ENCODE data around the gene TIMM29.

TIMM29 gene

GRCh38 chr19:10968527-10969135 lies 40.0 kb downstream of the TIMM29 start:
- H3K4me3 ChIP-seq (ENCODE audit: low read depth, low read length), result no peak overlapping the region
- H3K27me3 ChIP-seq (replicated peaks), result no peaks in the 10 kb centered on the region
- in situ Hi-C loops (cut with HindIII; ENCODE audit: low pct_ligation_motif_present, low sequenced_read_pairs), result no loop called here
- no peak overlapping the region for H3K27ac ChIP-seq
- H3K36me3 ChIP-seq (replicated peaks), result no peaks in the 10 kb centered on the region
- no peak for DNase-seq
- no peak for TF ChIP-seq CTCF (IDR thresholded peaks at IDR 0.05; ENCODE audit: low read depth, low read length, missing control alignments)

DNA sequence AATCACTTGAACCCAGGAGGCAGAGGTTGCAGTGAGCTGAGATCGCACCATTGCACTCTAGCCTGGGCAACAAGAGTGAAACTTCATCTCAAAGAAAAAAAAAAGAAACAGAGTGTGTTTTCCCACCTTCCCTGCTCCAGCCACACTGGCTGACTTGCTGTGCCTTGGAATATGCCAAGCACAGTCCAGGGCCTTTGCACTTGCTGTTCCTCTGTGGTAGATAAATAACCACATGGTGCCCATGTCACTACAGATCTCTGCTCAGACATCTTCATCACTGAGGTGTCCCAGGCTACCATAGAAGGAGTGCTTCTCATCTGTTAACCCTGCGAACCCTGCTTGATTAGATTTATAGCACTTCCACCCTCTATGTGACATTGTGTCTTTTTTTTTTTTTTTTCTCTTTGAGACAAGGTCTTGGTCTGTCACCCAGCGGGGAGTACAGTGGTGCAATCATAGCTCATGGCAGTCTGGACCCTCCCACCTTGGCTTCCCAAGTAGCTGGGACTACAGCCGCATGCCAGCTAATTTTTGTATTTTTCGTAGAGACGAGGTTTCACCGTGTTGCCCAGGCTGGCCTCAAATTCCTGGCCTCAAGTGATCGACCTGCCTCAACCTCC lies 42.6 kb downstream of the TIMM29 start:
- Histone ChIP-seq H3K36me3 (replicated peaks) (no peaks in the 10 kb centered on the region), H3K4me3 (ENCODE audit: low read depth, low read length) (no peak overlapping the region), H3K27ac (no peak overlapping the region), H3K27me3 (replicated peaks) (no peaks in the 10 kb centered on the region)
- no peak for DNase-seq
- in situ Hi-C loops (cut with HindIII; ENCODE audit: low pct_ligation_motif_present, low sequenced_read_pairs), result no loop called here
- no peak for TF ChIP-seq CTCF (IDR thresholded peaks at IDR 0.05; ENCODE audit: low read depth, low read length, missing control alignments)

- no peak overlapping the region for H3K4me3 ChIP-seq (ENCODE audit: low read depth, low read length)
- H3K36me3 ChIP-seq (replicated peaks), result no peaks in the 10 kb centered on the region
- H3K27ac ChIP-seq, result no peak overlapping the region
- in situ Hi-C loops (cut with HindIII; ENCODE audit: low pct_ligation_motif_present, low sequenced_read_pairs), result no loop called here
- DNase-seq, result peak; percentile 20
- H3K27me3 ChIP-seq (replicated peaks), result no peaks in the 10 kb centered on the region
- TF ChIP-seq CTCF (IDR thresholded peaks at IDR 0.05; ENCODE audit: low read depth, low read length, missing control alignments), result no peak
Observed at GRCh38 chr19:10975374-10976130, 46.9 kb downstream of the TIMM29 start.

DNA sequence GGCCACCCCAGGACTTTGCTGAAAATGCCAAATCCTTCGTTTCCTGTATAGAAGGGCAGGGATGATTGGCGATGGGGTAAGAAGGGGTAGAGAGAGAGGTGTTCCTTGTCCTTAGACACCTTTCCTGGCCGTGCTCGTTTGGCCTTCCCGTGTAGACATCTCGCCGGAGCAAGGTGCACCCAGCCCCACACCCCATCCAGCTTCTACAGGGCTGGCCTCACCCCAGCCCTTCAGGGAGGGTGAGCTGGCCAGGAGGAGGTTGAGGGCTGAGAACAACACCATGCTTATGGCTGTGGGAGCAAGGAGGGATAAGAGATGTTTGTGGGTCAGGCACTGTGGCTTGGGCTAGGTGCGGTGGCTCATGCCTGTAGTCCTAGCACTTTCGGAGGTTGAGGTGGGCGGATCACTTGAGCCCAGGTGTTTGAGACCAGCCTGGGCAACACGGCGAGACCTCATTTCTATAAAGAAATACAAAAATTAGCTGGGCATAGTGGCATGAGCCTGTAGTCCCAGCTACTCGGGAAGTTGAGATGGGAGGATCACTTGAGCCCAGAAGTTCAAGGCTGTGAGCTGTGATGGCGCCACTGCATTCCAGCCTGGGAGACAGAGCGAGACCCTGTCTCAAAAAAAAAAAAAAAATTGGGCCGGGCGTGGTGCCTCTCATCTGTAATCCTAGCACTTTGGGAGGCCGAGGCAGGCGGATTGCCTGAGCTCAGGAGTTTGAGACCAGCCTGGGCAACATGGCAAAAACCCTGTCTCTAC lies 47.7 kb downstream of the TIMM29 start:
- H3K4me3 ChIP-seq (ENCODE audit: low read depth, low read length), result no peak overlapping the region
- in situ Hi-C loops (cut with HindIII; ENCODE audit: low pct_ligation_motif_present, low sequenced_read_pairs), result no loop called here
- TF ChIP-seq CTCF (IDR thresholded peaks at IDR 0.05; ENCODE audit: low read depth, low read length, missing control alignments), result no peak
- H3K27me3 ChIP-seq (replicated peaks), result no peaks in the 10 kb centered on the region
- no peaks in the 10 kb centered on the region for H3K36me3 ChIP-seq (replicated peaks)
- no peak overlapping the region for H3K27ac ChIP-seq
- no peak for DNase-seq

DNA sequence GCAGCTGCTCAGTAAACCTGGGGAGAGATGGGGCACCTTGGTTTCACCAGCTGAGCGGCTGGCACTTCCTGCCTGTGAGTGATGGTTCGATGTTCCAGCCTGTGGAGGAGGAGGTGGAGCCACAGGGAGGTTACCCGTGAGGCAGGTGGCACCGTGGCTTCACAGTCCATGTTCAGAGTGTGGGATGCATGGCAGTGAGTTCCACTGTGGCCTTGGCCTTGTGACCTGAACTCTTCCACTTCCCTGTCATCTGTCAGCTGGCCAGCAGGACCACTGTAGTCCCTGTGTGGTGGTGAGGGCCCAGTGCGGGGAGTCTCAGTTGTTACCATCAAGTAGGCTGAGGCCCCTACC lies 49.1 kb downstream of the TIMM29 start:
- Histone ChIP-seq H3K27me3 (replicated peaks) (no peaks in the 10 kb centered on the region), H3K4me3 (ENCODE audit: low read depth, low read length) (no peak overlapping the region), H3K36me3 (replicated peaks) (no peaks in the 10 kb centered on the region), H3K27ac (no peak overlapping the region)
- in situ Hi-C loops (cut with HindIII; ENCODE audit: low pct_ligation_motif_present, low sequenced_read_pairs), result no loop called here
- DNase-seq, result no peak
- TF ChIP-seq CTCF (IDR thresholded peaks at IDR 0.05; ENCODE audit: low read depth, low read length, missing control alignments), result no peak

Measured in brain microvascular endothelial cell (primary cell).